Vagina (tissue), 2 donors: ENCODE measurements around the gene CPLANE2. TPM values are rescaled to one million over a fixed set of nuclear protein-coding genes. Genes with fewer than 3 reads are reported as not detected.

Source experiments
- DNase-seq, 2 donors: peaks; one replicate each; pipeline ENCODE4 v3.0.0-alpha.2; 2017; ENCODE audit errors: extremely low spot score in 2 of 2
- H3K27ac ChIP-seq: fragments of 200-600 bp; sonication (generic); one replicate; pipeline ENCODE4 v1.5.1; 2019
- H3K27me3 ChIP-seq: fragments of 200-600 bp; sonication (generic); one replicate; pipeline ENCODE4 v1.5.1; 2019
- H3K36me3 ChIP-seq, 2 donors: fragments of 200-600 bp; sonication (generic); one replicate each; pipeline ENCODE4 v1.5.1; 2017 to 2019
- H3K4me1 ChIP-seq: fragments of 200-600 bp; sonication (generic); one replicate; pipeline ENCODE4 v1.5.1; 2019
- H3K4me3 ChIP-seq, 2 donors: fragments of 200-600 bp; sonication (generic); 1 replicate in 1 of 2; 2 replicates in 1 of 2; pipeline ENCODE4 v1.5.1; 2016 to 2019
- H3K9me3 ChIP-seq: fragments of 200-600 bp; sonication (generic); one replicate; pipeline ENCODE4 v1.5.1; 2019
- CTCF ChIP-seq, 3 experiments: fragments of 450-650 bp in 2 of 3; fragments of 200-600 bp in 1 of 3; sonication (generic) in 1 of 3; IDR thresholded peaks; one replicate each; pipeline ENCODE4 v1.5.1; 2017 to 2019; ENCODE audit warnings: antibody characterized with exemption in 3 of 3, mild to moderate bottlenecking in 2 of 3, moderate library complexity in 2 of 3
- POLR2A ChIP-seq, 2 donors: fragments of 450-650 bp; IDR thresholded peaks; one replicate each; pipeline ENCODE4 v1.6.1; 2017; ENCODE audit warnings: antibody characterized with exemption in 2 of 2, mild to moderate bottlenecking in 2 of 2, moderate library complexity in 2 of 2
- POLR2AphosphoS5 ChIP-seq, 2 donors: sonication (generic); formaldehyde crosslinking; IDR thresholded peaks; one replicate each; pipeline ENCODE4 v1.9.0; 2017; ENCODE audit warnings: antibody characterized with exemption in 2 of 2, mild to moderate bottlenecking in 2 of 2, low read depth in 1 of 2; ENCODE audit not compliant: insufficient read depth in 1 of 2
- intact Hi-C: fragments of 100-400 bp; cut with DNase I; formaldehyde crosslinking; loops from one replicate; pipeline ENCODE4 v1.15.1; 2023
- total RNA-seq: library from RNA; depleted of rRNA; stranded (reverse); fragments of >200 nt; gene quantifications from one replicate; pipeline ENCODE4 v1.2.3, GENCODE V29; 2016

The CPLANE2 gene
- total RNA-seq = 1.2 TPM

DNA sequence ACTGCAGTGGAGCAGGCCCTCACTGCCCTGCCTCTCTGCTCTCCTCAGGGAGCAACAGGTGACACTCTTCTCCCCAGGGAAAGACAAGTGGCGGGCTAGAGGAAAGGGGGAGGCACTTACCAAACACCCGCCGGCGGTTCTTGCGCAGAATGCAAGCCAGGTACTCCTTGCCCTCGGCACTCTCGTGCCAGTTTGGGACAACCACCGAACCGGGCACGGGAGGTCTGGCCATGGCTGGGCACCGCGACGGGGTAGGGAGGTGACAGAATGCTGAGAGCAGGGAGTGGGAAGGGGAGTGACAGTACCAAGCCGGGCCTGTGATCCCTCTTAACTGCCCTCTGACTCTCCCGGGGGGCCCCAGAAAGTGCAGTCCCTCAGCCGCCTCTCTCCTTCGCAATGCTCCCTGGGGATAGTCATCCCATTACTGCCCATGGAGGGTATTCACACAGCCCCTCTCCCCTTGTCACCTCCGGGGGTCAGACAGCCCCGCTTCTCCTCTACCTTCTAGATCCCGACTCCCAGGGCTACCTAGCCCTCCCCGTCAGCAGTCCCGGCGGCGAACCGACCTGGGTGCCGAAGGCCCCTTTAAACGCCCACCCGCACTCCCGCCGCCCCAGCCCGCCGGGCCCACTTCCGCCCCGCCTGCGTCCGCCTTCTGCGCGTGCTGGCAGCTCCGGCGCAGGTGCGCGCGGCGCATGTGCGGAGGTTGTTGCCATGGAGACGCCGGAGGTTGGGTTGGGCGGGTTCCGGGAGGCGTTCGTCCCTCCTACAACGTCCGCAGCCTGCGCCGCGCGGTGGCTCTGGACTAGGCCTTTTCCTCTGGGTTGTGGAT is at the start of gene CPLANE2:
Gene CPLANE2 (minus strand): TSS at position 673 of the 832 bp plus-strand sequence. CDS start 441 bp downstream, at position 232.
- Histone ChIP-seq H3K36me3 (no peaks in the 10 kb centered on the region), H3K4me3 (peak within 1 kb of the TSS; percentile 66 to 74), H3K4me1 (peaks cover 26% of the 10 kb centered on the region), H3K9me3 (no peaks in the 10 kb centered on the region), H3K27me3 (no peaks in the 10 kb centered on the region), H3K27ac (peak within 1 kb of the TSS; percentile 95)
- intact Hi-C loops = no loop called here
- DNase-seq = peak in 1 of 2 donors; percentile 95
- TF ChIP-seq POLR2A (IDR thresholded peaks at IDR 0.05) = peak; percentile 11 to 23
- peak; percentile 68 to 69 for TF ChIP-seq POLR2AphosphoS5 (IDR thresholded peaks at IDR 0.05; ENCODE audit: insufficient read depth in 1 of 2, low read depth in 1 of 2)
- TF ChIP-seq CTCF (IDR thresholded peaks at IDR 0.05) = no peak

- no peak overlapping the region for H3K27ac ChIP-seq
- no peak overlapping the region for H3K4me3 ChIP-seq
- intact Hi-C loops = no loop called here
- no peaks in the 10 kb centered on the region for H3K36me3 ChIP-seq
- H3K27me3 ChIP-seq = no peaks in the 10 kb centered on the region
- no peaks in the 10 kb centered on the region for H3K9me3 ChIP-seq
- no peak for DNase-seq
- TF ChIP-seq POLR2AphosphoS5 (IDR thresholded peaks at IDR 0.05; ENCODE audit: insufficient read depth in 1 of 2, low read depth in 1 of 2) = no peak
- no peak for TF ChIP-seq POLR2A (IDR thresholded peaks at IDR 0.05)
- H3K4me1 ChIP-seq = peaks cover 9% of the 10 kb centered on the region
Measured at GRCh38 chr1:16286122-16286521, 49.1 kb upstream of the CPLANE2 start.

DNA sequence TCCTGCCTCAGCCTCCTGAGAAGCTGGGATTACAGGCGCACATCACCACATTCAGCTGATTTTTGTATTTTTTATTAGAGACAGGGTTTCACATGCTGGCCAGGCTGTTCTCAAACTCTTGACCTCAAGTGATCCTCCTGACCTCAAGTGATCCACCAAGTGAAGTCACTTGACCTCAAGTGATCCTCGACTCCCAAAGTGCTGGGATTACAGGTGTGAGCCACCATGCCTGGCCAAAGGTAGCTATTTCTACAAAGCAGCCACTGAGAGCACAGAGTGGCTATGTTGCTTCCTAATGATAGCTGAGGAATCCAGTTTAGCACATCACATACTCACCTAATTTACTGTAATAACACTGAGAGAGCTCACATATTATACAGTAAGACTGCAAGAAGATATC is 44.8 kb upstream of the CPLANE2 start:
- no peak overlapping the region for H3K4me3 ChIP-seq
- H3K27ac ChIP-seq = no peak overlapping the region
- H3K4me1 ChIP-seq = peaks cover 12% of the 10 kb centered on the region
- no peak for TF ChIP-seq CTCF (IDR thresholded peaks at IDR 0.05)
- TF ChIP-seq POLR2AphosphoS5 (IDR thresholded peaks at IDR 0.05; ENCODE audit: insufficient read depth in 1 of 2, low read depth in 1 of 2) = no peak
- TF ChIP-seq POLR2A (IDR thresholded peaks at IDR 0.05) = no peak
- no peaks in the 10 kb centered on the region for H3K27me3 ChIP-seq
- H3K36me3 ChIP-seq = no peaks in the 10 kb centered on the region
- intact Hi-C loops = no loop called here
- DNase-seq = no peak
- no peaks in the 10 kb centered on the region for H3K9me3 ChIP-seq

DNA sequence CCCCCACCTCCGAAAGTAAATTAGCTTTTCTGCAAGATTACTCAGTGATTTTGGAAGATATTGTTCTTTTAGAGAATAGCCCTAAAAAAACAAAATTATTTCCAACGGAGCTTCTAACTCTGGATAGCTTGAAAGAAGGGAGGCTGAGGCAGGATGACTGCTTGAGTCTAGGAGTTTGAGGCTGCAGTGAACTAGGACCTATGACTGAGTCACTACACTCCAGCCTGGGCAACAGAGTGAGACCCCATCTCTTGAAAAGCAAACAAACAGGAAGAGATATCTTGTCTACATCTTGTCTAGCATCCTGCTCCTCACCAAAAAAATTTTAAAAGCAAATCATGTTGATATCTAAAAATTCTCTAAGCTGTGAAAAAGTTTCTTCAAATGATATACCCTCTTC is 42.2 kb upstream of the CPLANE2 start:
- no peaks in the 10 kb centered on the region for H3K36me3 ChIP-seq
- peaks cover 6% of the 10 kb centered on the region for H3K4me1 ChIP-seq
- H3K9me3 ChIP-seq = no peaks in the 10 kb centered on the region
- DNase-seq = no peak
- TF ChIP-seq CTCF (IDR thresholded peaks at IDR 0.05) (no peak), POLR2A (IDR thresholded peaks at IDR 0.05) (no peak), POLR2AphosphoS5 (IDR thresholded peaks at IDR 0.05; ENCODE audit: insufficient read depth in 1 of 2, low read depth in 1 of 2) (no peak)
- intact Hi-C loops = no loop called here
- no peaks in the 10 kb centered on the region for H3K27me3 ChIP-seq
- no peak overlapping the region for H3K27ac ChIP-seq
- H3K4me3 ChIP-seq = no peak overlapping the region

DNA sequence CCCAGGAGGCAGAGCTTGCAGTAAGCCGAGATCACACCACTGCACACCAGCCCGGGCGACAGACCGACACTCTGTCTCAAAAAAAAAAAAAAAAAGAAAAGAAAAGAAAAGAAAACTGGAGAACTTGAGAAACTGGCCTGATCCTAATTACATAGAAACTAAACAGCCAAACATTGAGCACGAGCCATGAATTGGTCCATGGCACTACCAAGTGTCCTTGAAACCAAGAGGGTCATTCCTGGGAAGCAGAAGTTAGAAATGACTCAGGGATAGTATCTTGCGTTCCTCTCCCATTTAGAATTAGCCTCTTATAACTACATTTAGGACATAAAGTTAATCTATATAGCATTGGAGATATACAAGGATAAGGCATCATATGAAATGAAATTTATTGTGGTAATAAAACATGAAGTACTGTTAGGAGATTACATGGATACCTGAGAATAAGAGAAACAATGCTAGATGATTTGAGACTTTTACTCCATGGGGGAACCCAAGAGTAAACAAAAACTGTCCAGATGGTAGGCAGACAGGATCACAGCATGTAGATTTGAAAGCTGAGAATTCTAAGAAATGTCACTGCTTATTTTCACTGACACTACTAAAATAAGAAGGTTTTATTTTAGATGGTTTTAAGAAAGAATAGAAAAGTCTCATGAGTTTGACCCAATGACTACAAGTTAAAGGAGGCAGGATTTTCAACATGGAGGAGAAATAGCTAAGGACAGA is 39.5 kb upstream of the CPLANE2 start:
- Histone ChIP-seq H3K4me1 (peaks cover 6% of the 10 kb centered on the region), H3K4me3 (no peak overlapping the region), H3K36me3 (no peaks in the 10 kb centered on the region), H3K27me3 (no peaks in the 10 kb centered on the region), H3K9me3 (no peaks in the 10 kb centered on the region), H3K27ac (no peak overlapping the region)
- intact Hi-C loops = no loop called here
- no peak for TF ChIP-seq CTCF (IDR thresholded peaks at IDR 0.05)
- TF ChIP-seq POLR2A (IDR thresholded peaks at IDR 0.05) = no peak
- TF ChIP-seq POLR2AphosphoS5 (IDR thresholded peaks at IDR 0.05; ENCODE audit: insufficient read depth in 1 of 2, low read depth in 1 of 2) = no peak
- DNase-seq = no peak
